Measurements from ENCODE around the gene SREBF2. TPM values are rescaled to one million over a fixed set of nuclear protein-coding genes. Genes with fewer than 3 reads are reported as not detected.

SREBF2 gene
- total RNA-seq, 6 donors from 2014 or later: 124 to 175 (median 145) TPM

DNA sequence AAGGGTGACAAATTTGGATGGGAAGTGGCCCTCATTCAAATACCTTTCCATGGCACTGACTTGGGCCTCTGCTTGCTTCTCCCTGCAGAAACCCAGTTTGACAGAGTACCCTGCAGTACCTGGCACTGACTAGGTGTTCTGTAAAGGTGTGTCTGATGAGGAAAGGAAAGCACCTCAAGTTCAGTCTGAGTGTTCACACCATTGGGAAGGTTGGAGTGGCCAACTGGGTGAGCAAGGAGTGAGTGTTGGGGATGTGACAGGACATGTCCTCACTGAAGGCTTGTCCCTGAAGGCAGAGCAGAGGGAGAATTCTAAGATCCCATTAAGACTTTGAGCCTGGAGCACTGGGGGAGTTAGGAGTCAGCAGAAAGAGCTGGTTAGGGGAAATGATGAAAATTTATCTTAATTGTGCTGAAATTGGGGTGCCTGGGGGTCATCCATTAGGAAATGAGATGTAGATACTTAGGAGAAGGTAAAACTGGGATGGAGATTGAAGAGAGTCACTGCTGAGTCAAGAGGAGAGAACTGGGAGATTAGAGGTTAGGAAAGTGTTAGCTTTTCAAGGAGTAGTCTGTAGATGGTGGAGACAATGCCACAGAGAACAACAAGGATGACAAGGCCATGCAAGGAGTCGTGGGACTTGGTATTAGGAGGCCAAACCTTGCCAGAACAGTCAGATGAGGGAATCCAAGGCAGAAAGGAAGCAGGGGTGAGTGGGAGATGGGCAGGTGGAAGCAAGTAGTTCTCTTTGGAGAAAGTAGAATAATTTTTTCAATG lies 6.1 kb downstream of the SREBF2 start:
- no peak for TF ChIP-seq EP300 (IDR thresholded peaks at IDR 0.05)
- 69 to 100% methylated on average over 1 of the region's 1 CpG for WGBS, 2 donors
- peaks cover 0 to 14% (median 8%) of the 10 kb centered on the region in 4 donors for H3K36me3 ChIP-seq
- H3K4me1 ChIP-seq: peaks cover 21 to 66% (median 41%) of the 10 kb centered on the region in 4 donors
- H3K4me3 ChIP-seq: no peak overlapping the region
- no peak for DNase-seq
- no peaks in the 10 kb centered on the region for H3K9me3 ChIP-seq
- ATAC-seq (ENCODE audit: low FRiP score in 2 of 2): no peak
- no peaks in the 10 kb centered on the region for H3K27me3 ChIP-seq
- H3K27ac ChIP-seq: peak overlapping the region in 1 of 4 donors; percentile 8

DNA sequence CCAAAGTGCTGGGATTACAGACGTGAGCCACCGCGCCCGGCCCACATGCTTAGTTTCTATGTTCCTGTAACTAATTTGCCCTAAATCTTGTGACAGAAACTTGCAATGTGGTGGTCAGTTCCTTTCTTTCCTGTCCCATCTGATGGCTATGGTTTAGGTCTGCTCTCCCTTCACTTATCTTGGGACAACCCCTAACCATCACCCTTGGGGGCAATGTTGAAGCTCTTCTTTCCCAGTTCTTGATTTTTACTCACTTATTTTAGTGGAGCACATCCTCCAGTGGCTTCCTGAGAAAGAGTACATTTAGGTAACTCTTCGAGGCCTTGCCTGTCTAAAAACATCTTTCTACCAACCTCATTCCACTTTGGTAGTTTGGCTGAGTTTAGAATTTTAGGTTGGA lies 7.3 kb downstream of the SREBF2 start:
- Histone ChIP-seq H3K4me1 (peaks cover 24 to 67% (median 49%) of the 10 kb centered on the region in 4 donors), H3K27ac (peak overlapping the region in 2 of 4 donors; percentile 51 to 59), H3K4me3 (no peak overlapping the region), H3K9me3 (no peaks in the 10 kb centered on the region), H3K27me3 (no peaks in the 10 kb centered on the region), H3K36me3 (peaks cover 0 to 14% (median 8%) of the 10 kb centered on the region in 4 donors)
- TF ChIP-seq POLR2A (IDR thresholded peaks at IDR 0.05) (no peak), EP300 (IDR thresholded peaks at IDR 0.05) (no peak), POLR2AphosphoS5 (IDR thresholded peaks at IDR 0.05) (no peak)
- TF ChIP-seq, protein P1, sequence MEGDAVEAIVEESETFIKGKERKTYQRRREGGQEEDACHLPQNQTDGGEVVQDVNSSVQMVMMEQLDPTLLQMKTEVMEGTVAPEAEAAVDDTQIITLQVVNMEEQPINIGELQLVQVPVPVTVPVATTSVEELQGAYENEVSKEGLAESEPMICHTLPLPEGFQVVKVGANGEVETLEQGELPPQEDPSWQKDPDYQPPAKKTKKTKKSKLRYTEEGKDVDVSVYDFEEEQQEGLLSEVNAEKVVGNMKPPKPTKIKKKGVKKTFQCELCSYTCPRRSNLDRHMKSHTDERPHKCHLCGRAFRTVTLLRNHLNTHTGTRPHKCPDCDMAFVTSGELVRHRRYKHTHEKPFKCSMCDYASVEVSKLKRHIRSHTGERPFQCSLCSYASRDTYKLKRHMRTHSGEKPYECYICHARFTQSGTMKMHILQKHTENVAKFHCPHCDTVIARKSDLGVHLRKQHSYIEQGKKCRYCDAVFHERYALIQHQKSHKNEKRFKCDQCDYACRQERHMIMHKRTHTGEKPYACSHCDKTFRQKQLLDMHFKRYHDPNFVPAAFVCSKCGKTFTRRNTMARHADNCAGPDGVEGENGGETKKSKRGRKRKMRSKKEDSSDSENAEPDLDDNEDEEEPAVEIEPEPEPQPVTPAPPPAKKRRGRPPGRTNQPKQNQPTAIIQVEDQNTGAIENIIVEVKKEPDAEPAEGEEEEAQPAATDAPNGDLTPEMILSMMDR (IDR thresholded peaks at IDR 0.05): no peak
- WGBS, 2 donors: 92 to 93% methylated on average over 5 of the region's 5 CpGs
- DNase-seq: no peak
- ATAC-seq (ENCODE audit: low FRiP score in 2 of 2): no peak

DNA sequence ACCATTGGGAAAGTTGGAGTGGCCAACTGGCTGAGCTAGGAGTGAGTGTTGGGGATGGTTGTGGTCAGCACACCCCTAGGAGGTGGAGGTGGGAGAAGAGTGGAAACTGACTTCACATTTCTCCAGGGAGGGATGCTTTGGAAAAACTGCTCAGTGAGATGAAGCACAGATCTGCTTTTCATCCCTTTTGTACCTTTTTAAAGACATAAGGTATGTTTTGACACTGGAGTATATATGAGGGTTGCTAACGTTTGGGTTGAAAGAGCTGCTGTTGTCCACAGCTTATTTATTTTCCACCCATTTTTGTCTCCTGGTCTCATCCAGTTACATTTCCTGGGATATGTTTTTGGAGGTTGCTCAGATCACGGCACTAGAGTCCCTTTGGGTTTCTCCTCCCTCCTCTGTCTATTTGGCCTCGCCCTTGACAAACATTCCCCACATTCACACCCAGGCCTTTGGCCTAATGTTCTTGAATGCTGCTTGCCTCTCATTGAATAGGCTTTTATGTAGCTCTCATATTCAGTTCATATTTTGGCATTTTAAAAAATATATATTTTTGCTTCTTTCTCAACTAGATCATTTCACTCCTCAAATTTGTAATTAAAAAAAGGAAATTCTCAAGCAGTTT lies 8.3 kb downstream of the SREBF2 start:
- ATAC-seq (ENCODE audit: low FRiP score in 2 of 2): peak in 1 of 2 donors; percentile 53
- peak overlapping the region in 3 of 4 donors; percentile 44 to 59 (median 51) for H3K27ac ChIP-seq

DNA sequence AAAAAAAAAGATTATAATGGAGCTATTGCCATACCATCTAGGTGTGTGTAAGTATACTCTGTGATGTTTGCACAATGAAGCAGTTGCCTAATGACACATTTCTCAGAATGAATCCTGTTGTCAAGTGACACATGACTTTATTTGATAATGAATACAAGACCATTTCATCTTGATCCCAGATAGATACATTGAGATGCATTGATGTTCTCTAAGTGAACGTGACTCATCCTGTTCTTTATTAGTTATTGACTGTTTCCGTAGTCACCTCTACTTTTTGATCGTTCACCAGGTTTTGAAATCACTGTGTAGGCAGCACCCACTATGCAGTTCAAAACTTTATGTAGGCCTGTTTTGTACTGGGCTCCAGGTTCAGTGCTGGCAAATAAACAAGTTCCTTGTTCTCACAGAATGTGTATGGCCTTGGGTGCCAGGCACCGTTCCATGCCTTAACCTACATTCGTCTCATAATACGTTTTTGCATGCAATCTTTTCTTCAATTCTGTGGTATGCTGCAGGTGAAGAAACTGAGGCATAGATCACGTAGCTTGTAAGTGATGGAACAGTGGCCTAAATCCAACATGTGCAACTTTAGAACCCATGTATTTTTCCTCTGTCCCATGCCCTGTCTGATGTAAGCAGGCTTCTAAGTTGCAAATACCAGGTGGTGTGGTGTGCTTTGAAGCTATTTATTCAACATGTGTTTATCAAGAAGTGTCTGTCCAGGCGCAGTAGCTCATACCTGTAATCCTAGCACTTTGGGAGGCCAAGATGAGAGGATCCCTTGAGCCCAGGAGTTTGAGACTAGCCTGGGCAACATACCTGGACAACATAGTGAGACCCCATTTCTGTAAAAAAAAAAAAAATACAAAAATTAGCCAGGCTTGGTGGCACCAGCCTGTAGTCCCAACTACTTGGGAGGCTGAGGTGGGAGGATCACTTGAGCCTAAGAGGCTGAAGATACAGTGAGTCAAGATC lies 10.4 kb downstream of the SREBF2 start:
- Histone ChIP-seq H3K9me3 (no peaks in the 10 kb centered on the region), H3K27ac (peak overlapping the region in 3 of 4 donors; percentile 19 to 56 (median 38)), H3K27me3 (no peaks in the 10 kb centered on the region), H3K4me3 (no peak overlapping the region), H3K4me1 (peaks cover 36 to 87% (median 73%) of the 10 kb centered on the region in 4 donors), H3K36me3 (peaks cover 0 to 3% (median 1%) of the 10 kb centered on the region in 4 donors)
- DNase-seq (no peak), ATAC-seq (ENCODE audit: low FRiP score in 2 of 2) (no peak)
- 76 to 78% methylated on average over 8 of the region's 8 CpGs for WGBS, 2 donors
- TF ChIP-seq POLR2A (IDR thresholded peaks at IDR 0.05) (no peak), POLR2AphosphoS5 (IDR thresholded peaks at IDR 0.05) (no peak), EP300 (IDR thresholded peaks at IDR 0.05) (no peak)
- TF ChIP-seq, protein P1 (IDR thresholded peaks at IDR 0.05): no peak

More for the DNA sequence above, 8.3 kb downstream of the SREBF2 start:
- WGBS, 2 donors: 51 to 55% methylated on average over 3 of the region's 3 CpGs
- Histone ChIP-seq H3K4me1 (peaks cover 31 to 67% (median 55%) of the 10 kb centered on the region in 4 donors), H3K4me3 (no peak overlapping the region), H3K36me3 (peaks cover 0 to 10% (median 6%) of the 10 kb centered on the region in 4 donors), H3K27me3 (no peaks in the 10 kb centered on the region), H3K9me3 (no peaks in the 10 kb centered on the region)
- TF ChIP-seq POLR2A (IDR thresholded peaks at IDR 0.05) (no peak), EP300 (IDR thresholded peaks at IDR 0.05) (no peak), POLR2AphosphoS5 (IDR thresholded peaks at IDR 0.05) (no peak)
- TF ChIP-seq, protein P1 (IDR thresholded peaks at IDR 0.05): no peak
- DNase-seq: no peak

Data from upper lobe of left lung (tissue), 6 donors.